Transverse colon (tissue), 4 donors: ENCODE results near the gene GALNT18. TPM values are rescaled to one million over a fixed set of nuclear protein-coding genes. Genes with fewer than 3 reads are reported as not detected.

Source experiments
- DNase-seq: peaks from one replicate; pipeline ENCODE4 v3.0.0-alpha.2; 2019
- H3K27ac ChIP-seq, 4 donors: fragments of 200-600 bp; sonication (generic); 2 replicates each; pipeline ENCODE4 v1.5.1; 2016 to 2018; ENCODE audit warnings: inconsistent platforms in 4 of 4
- H3K27me3 ChIP-seq: fragments of 200-600 bp; sonication (generic); 2 replicates; pipeline ENCODE4 v1.5.1; 2017; ENCODE audit warnings: inconsistent platforms
- H3K36me3 ChIP-seq, 4 donors: fragments of 200-600 bp; sonication (generic); 2 replicates each; pipeline ENCODE4 v1.5.1; 2017 to 2019; ENCODE audit warnings: inconsistent platforms in 4 of 4
- H3K4me1 ChIP-seq, 4 donors: fragments of 200-600 bp; sonication (generic); 2 replicates each; pipeline ENCODE4 v1.5.1; 2017 to 2020; ENCODE audit warnings: inconsistent platforms in 4 of 4
- H3K4me3 ChIP-seq, 4 donors: fragments of 200-600 bp; sonication (generic); 1 replicate in 1 of 4; 2 replicates in 3 of 4; pipeline versions ENCODE4 v1.5.1 to v1.6.1; 2017 to 2019; ENCODE audit warnings: inconsistent platforms in 4 of 4
- H3K9me3 ChIP-seq, 2 donors: fragments of 200-600 bp; sonication (generic); 2 replicates each; pipeline ENCODE4 v1.5.1; 2017 to 2019; ENCODE audit warnings: inconsistent platforms in 2 of 2
- CTCF ChIP-seq, 5 experiments: fragments of 200-600 bp in 3 of 5; fragments of 450-650 bp in 2 of 5; sonication (generic) in 3 of 5; IDR thresholded peaks; 1 replicate in 2 of 5; 2 replicates in 3 of 5; pipeline ENCODE4 v1.5.1; 2016 to 2017; ENCODE audit warnings: antibody characterized with exemption in 5 of 5, inconsistent platforms in 3 of 5, mild to moderate bottlenecking in 2 of 5, moderate library complexity in 1 of 5
- EP300 ChIP-seq: sonication (generic); formaldehyde crosslinking; IDR thresholded peaks from one replicate; pipeline ENCODE4 v1.6.1; 2017; ENCODE audit warnings: antibody characterized with exemption, low read depth
- POLR2A ChIP-seq: fragments of 450-650 bp; IDR thresholded peaks from one replicate; pipeline ENCODE4 v1.6.1; 2016; ENCODE audit warnings: antibody characterized with exemption, mild to moderate bottlenecking, moderate library complexity
- POLR2AphosphoS5 ChIP-seq, 3 donors: sonication (generic); formaldehyde crosslinking; IDR thresholded peaks; one replicate each; pipeline ENCODE4 v1.6.1; 2016; ENCODE audit warnings: antibody characterized with exemption in 3 of 3
- WGBS, 2 donors: methylation state at CpG; one replicate each; pipeline ENCODE4 v1.1.5; 2018; ENCODE audit warnings: low coverage in 1 of 2; 5-methylcytosine and 5-hydroxymethylcytosine counted together
- in situ Hi-C, 4 donors: fragments of 200-750 bp; cut with MboI; loops; one replicate each; pipeline versions ENCODE4 v1.15.0 to v1.15.1; 2017; ENCODE audit warnings: low sequenced_read_pairs in 3 of 4, low pct_ligation_motif_present in 1 of 4, low pct_unique_long_range_greater_than_20kb in 1 of 4
- intact Hi-C: fragments of 100-400 bp; cut with DNase I; formaldehyde crosslinking; loops from one replicate; pipeline ENCODE4 v1.15.1; 2023; ENCODE audit warnings: low total_unique reads
- total RNA-seq, 4 donors: library from RNA; depleted of rRNA; stranded (reverse); fragments of >200 nt; gene quantifications; one replicate each; pipeline ENCODE4 v1.1.0, GENCODE V29; 2016

GALNT18 gene
- total RNA-seq, 4 donors from 2014 or later, result 5.6 to 22.1 (median 8.4) TPM

GRCh38 chr11:11525283-11525682 lies 96.5 kb downstream of the GALNT18 start:
- DNase-seq, result no peak
- no peak overlapping the region for H3K4me3 ChIP-seq
- no peak overlapping the region for H3K27ac ChIP-seq
- intact Hi-C loops (no loop called here), in situ Hi-C loops (no loop called here)
- H3K36me3 ChIP-seq, result no peaks in the 10 kb centered on the region
- WGBS, 2 donors, result 90 to 100% methylated on average over 5 of the region's 5 CpGs
- H3K4me1 ChIP-seq, result no peaks in the 10 kb centered on the region
- no peaks in the 10 kb centered on the region for H3K9me3 ChIP-seq
- H3K27me3 ChIP-seq, result no peaks in the 10 kb centered on the region
- TF ChIP-seq POLR2AphosphoS5 (IDR thresholded peaks at IDR 0.05) (no peak), POLR2A (no peak), EP300 (no peak)

- Histone ChIP-seq H3K36me3 (no peaks in the 10 kb centered on the region), H3K9me3 (no peaks in the 10 kb centered on the region), H3K27ac (no peak overlapping the region), H3K4me1 (no peaks in the 10 kb centered on the region), H3K4me3 (no peak overlapping the region), H3K27me3 (no peaks in the 10 kb centered on the region)
- DNase-seq, result no peak
- intact Hi-C loops, result no loop called here
- in situ Hi-C loops, result no loop called here
- WGBS, 2 donors, result 57 to 66% methylated on average over 2 to 5 of the region's 5 CpGs
- TF ChIP-seq POLR2A (no peak), EP300 (no peak), CTCF (IDR thresholded peaks at IDR 0.05) (no peak), POLR2AphosphoS5 (IDR thresholded peaks at IDR 0.05) (no peak)
Observed at GRCh38 chr11:11524436-11525061, 97.3 kb downstream of the GALNT18 start.

DNA sequence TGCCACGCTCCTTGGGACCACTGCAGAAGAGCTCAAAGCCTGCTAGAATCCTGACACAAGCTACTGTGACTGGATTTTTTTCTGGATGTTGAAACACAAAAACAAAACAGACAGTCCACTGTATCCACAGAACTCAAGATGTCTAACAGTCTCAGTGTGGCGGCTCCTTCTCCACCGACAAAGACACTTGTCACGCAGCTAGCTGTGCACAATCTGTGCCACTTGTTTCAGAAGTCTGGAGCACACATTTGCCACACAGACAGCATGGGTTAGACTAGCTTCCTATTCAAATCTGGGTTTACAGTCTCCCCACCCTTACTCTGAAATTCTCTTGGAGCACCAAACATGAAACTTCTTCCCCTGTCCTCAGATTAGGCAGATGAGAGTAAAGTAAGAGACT lies 99.2 kb downstream of the GALNT18 start:
- 87 to 92% methylated on average over 4 of the region's 4 CpGs for WGBS, 2 donors
- H3K36me3 ChIP-seq, result no peaks in the 10 kb centered on the region
- no peaks in the 10 kb centered on the region for H3K9me3 ChIP-seq
- no peak for DNase-seq
- H3K4me1 ChIP-seq, result no peaks in the 10 kb centered on the region
- in situ Hi-C loops (no loop called here), intact Hi-C loops (no loop called here)
- no peak overlapping the region for H3K27ac ChIP-seq
- TF ChIP-seq CTCF (IDR thresholded peaks at IDR 0.05) (no peak), EP300 (no peak), POLR2A (no peak), POLR2AphosphoS5 (IDR thresholded peaks at IDR 0.05) (no peak)
- no peak overlapping the region for H3K4me3 ChIP-seq
- no peaks in the 10 kb centered on the region for H3K27me3 ChIP-seq

DNA sequence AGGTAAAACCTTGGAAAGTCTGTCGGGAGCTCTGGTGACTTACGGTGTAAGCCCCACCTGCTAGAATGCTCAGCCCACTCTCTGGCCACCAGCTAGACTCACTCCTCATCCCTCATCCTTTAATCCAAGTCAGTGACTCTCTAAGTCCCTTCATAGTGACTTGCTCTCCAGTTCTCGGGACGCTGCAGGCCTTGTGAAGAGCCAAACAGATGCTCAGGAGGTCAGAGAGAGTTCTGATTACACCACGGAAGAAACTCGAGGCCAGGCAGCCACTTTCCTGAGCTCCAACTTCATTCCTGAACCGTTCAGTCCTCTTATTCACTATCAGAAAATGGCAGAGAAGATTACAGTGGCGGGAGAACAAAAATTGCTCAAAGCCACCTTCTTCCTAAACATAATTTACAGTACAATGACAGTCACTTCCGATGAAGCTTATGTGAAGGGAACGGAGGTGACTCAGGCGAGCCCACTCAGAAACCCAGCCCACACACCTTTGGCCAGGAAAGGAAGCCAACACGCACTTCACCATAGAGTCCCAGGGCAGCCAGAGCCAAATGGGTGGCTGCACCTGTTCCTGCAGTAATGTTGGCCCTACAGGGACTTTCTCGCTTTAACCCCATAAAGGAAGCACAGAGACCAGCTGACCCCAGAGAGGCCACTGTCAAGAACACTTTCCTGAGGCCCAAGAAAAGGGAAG lies 100.4 kb downstream of the GALNT18 start:
- no peak overlapping the region for H3K4me3 ChIP-seq
- no peak overlapping the region for H3K27ac ChIP-seq
- in situ Hi-C loops, result no loop called here
- TF ChIP-seq POLR2A (no peak), EP300 (no peak), POLR2AphosphoS5 (IDR thresholded peaks at IDR 0.05) (no peak), CTCF (IDR thresholded peaks at IDR 0.05) (no peak)
- WGBS, 2 donors, result 69 to 75% methylated on average over 12 to 13 of the region's 13 CpGs
- no peaks in the 10 kb centered on the region for H3K36me3 ChIP-seq
- H3K9me3 ChIP-seq, result no peaks in the 10 kb centered on the region
- intact Hi-C loops, result no loop called here
- no peaks in the 10 kb centered on the region for H3K4me1 ChIP-seq
- no peak for DNase-seq
- no peaks in the 10 kb centered on the region for H3K27me3 ChIP-seq
